GM21825 (cell line): ENCODE measurements around the gene GARNL3.

Experiments used
- ATAC-seq: cut with Tn5 transposase; IDR thresholded peaks from one replicate; pipeline ENCODE4 v1.9.1; 2021; ENCODE audit warnings: mild to moderate bottlenecking, moderate library complexity; ENCODE audit not compliant: unreplicated experiment

GARNL3 gene

DNA sequence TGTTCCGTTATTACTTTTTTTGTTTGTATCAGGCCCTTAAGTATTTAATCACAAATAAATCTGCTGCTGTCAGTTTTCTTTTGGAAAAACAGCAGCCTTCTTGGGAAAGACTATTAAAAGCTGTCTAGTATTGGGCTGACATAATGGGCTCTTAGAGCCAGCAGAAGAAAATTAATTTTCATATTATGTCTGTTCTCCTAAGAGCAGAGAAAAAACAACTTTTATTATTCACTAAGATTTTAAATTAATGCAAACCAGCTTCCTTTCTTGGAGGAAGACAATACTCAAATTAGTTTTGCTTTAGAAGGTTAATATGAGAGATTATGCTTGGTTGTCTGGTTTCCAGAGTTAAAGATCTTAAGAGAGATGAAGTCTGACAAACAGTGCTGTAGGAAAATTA, 30.6 kb upstream of the GARNL3 start:
- ATAC-seq: no peak

DNA sequence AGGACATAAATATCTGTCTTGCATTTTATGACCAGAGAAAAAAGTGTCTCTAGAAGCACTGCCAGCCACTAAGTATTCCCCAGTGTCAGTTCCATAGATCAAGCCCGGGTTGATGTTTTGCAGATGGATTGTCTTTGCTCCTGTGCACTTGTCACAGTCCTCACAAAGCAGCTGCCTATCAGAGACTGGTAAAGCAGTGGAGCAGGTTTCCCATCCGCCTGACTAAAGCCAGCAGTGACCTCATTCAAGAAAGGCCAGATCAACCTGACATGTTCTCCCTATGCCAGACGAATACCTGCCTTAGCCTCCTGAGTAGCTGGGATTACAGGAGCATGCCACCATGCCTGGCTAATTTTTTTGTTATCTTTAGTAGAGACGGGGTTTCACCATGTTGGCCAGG, 26.8 kb upstream of the GARNL3 start:
- no peak for ATAC-seq

DNA sequence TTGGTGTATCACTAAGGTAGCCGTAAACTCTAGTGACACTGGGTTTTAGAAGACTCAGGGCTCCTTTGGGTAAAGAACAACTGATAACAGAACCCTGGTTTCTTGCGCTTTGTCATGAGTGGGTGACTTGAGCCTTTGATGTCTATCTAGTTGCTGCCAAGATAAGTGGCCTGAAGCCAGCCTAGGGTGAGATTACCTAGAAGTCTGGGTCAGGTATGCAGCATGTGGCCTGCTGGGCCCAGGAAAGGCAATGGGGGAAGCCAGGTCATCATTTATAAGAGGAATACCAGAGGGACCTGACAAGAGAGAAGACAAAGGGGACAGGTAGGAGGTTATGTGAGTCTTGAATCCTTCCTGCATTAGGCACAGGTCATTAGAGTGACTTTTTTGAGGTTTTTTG, 23.2 kb upstream of the GARNL3 start:
- ATAC-seq: no peak

DNA sequence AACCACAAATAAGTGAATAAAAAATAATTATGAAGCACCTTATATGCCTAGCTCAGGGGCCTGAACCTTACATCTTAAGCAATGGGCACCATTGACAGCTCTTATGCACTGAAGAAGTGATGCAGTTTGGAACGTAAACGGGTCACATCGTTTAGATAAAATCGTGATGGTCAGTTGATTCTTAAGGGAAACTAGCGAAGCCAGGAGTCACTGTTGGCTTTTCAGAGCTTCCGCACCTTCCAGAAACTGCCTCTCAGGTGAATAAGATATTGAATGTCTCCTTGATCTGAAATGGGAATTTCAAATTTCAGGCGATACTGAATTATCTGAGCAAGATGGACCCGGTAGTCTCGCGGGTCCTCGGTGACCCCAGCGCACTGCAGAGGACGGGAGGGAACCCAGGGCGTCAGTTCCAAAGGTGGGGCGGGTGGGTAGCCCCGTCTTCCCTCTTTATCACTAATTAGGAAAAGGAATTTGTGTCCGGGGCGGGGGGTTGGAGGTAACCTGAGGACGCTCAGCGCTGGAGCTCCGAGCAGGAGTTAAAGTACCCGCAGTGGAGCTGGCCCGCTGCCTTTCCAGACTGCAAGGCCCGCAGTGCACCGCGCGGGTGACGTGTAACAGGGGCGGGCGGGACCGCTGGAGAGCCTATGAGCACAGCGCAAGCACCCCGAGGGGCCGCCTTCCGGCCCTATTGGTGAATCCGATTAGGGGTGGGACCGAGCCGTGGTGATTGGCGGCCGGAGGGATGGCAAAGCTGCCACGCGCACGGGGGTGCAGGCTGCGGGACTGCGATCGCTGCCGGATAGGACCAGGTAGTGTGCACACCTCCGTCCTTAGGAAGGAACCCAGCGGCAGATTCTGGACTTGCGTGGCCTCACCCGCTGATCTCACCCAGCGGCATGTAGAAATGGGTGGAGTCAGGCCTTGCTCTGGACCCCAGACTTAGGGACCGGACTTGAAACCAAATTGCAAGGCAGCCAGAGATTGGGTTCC, 19.7 kb upstream of the GARNL3 start:
- peak; percentile 99 for ATAC-seq

DNA sequence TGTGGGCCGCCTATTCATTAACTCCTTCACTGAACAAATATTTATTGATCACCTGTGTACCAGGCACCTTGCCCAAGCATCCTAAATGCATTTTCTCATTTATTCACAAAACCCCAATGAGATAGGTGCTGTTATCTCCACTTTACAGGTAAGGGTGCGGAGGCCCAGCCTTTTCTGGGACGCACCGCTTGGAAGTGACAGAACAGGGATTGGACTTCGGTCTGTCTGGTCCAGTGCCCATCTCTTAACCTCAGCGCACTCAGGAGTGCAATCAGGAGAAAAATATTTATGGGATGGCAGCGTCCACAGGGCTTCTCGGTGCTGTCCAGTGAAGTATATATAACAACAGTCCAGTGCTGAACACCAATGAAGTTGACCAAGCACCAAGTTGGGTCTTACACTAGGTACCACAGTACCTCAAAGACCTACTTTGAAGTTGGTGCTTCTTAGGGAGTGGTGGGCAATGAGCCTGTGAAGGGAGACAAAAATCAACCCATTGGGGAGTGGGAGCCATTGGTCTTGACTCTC, 18.9 kb upstream of the GARNL3 start:
- no peak for ATAC-seq

DNA sequence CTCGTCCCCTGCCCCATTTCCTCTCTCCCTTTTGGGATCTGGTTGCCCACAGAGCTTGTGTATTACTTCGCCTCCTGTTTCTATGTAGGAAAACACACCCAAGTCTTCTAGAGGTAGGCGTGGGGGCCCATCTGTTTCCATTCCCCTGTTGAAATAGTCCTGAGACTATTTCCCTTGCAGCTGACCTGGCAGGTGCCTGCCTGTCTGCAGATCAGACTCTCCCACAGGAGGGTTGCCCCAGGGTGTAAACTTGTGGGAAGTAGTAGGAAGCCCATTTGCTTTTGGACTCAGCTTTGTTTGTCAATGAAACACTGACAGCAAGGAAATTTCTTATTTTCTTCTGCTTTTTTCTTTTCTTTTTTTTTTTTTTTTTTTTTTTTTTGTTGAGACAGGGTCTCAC, 16.3 kb upstream of the GARNL3 start:
- ATAC-seq: no peak

DNA sequence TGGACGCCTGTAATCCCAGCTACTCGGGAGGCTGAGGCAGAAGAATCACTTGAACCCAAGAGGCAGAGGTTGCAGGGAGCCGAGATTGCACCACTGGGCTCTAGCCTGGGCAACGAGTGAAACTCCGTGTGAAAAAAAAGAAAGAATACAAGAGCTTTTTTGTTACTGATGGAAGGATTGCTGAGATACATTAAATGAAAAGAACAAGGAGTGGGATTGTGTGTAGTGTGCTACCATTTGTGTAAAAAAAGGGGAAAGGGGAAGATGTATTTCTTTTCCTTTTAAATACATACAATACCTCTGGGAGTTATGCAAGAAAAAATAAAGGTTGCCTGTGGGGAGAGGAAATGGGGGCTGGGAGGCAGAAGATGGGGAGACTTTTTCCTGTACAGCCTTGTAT, 14.7 kb upstream of the GARNL3 start:
- ATAC-seq: no peak

DNA sequence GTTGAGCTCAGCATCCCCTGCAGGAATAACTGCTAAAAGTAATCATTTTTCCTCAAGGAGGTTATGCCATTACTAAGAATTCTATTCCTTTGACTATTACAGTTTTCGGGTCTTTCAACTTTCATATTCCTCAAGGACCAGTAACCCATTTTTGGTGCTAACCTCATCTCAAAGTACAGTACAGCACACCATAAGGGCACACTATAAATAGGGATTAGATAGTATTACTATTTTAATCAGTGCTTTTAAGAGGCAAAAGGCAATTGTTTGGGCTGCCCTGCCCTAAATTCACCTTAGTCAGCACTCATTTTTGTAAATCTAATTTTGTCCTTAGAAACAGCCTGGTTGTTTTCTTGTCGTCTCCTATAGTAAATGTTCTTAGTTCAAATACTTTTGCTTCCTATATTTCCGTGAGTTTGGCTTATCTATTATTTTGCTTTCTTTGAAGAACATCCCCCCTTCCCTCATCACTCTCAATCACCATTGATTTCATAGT, 13.6 kb upstream of the GARNL3 start:
- no peak for ATAC-seq

DNA sequence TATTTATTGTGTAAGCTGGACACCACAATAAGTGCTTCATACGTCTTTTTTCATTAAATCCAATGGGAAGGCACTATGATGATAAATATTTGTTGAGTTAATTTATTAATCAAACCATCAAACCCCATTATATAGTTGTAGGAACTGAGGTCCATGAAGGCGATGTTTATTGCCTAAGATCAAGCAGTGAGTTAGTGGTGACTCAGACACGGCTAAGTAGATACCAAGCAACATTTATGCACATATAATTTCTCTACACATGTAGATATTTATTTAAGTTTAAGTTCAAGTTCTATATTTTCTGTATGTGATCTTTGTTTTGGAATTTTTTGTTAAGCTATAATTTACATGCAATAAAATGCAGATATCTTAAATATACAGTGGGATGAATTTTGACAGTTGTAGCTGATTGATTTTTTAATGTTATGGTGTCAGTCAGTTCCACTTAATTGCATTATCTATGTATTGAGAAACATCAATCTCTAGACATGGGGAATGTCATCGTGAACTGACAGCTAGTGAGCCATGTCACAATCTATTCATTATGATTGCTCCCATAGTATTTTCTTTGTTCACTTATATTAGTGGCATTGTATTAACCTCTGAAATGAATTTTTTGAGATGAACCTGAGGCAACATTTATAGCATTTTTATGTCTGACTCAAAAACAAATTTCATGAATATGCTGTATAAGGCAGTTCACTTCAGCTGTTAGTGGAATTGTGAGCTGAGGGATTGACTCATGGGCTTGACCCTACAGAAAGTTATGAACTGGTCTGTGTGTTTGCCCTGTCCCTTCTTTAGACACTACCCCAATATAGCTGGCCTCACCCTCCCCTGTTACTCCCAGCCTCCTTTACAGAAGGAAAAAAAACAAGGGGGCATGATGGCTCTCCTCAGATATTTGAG, 11.9 kb upstream of the GARNL3 start:
- ATAC-seq: no peak

DNA sequence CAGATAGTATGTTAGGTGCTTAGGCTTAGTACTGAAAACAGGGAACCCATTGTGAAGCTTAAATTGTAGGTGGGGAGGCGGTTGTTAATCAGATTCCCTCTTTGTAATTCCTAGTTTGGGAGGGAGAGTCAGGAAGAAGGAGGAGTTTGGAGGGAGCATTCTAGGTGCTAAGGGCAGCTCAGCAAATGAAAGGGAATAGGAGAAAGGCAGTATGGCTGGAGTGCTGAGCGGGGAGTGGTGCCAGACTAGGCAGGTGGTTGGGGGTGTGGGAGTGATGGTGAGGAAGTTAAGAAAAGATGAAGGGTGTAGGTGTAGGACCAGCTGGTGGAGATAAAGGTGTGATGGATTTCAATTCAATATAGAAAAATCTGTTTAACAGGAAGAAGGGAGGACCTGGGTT, 11.1 kb upstream of the GARNL3 start:
- ATAC-seq: no peak

DNA sequence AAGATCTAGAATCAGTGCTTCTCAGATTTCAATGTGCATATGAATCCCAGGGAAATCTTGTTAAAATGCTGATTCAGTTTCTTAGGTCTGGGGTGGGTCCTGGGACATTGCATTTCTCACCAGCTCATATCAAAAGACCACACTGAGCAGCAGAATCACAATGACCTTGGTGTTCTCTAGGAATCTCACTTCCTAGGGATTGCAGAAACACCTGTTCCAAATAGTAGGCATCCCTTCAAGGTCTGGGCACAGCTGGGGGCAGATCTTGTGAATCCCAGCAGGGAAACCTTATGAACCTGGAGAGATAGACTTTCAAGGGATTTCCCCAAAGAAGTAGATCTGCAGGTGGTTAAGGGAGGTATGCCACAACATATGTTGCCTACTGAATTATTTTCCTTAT, 8.9 kb upstream of the GARNL3 start:
- no peak for ATAC-seq

DNA sequence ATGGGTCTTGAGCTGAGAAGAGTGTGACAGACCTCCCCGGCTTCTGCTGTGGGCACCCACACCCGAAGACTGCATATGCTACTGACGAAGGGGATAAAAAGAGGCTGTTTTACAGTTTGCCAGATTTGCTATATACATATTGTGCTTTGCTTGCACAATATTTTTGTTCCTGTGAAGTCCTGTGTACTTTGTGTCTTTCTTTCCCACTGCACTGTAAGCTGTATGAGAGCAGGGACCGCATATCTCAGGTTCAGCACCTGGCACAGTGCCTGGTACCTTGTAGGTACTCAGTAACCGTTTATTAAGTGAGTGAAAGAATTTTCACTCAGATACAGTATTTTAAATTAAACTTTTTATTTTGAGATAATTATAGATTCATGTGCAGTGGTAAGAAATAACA, 8.2 kb upstream of the GARNL3 start:
- ATAC-seq: no peak

DNA sequence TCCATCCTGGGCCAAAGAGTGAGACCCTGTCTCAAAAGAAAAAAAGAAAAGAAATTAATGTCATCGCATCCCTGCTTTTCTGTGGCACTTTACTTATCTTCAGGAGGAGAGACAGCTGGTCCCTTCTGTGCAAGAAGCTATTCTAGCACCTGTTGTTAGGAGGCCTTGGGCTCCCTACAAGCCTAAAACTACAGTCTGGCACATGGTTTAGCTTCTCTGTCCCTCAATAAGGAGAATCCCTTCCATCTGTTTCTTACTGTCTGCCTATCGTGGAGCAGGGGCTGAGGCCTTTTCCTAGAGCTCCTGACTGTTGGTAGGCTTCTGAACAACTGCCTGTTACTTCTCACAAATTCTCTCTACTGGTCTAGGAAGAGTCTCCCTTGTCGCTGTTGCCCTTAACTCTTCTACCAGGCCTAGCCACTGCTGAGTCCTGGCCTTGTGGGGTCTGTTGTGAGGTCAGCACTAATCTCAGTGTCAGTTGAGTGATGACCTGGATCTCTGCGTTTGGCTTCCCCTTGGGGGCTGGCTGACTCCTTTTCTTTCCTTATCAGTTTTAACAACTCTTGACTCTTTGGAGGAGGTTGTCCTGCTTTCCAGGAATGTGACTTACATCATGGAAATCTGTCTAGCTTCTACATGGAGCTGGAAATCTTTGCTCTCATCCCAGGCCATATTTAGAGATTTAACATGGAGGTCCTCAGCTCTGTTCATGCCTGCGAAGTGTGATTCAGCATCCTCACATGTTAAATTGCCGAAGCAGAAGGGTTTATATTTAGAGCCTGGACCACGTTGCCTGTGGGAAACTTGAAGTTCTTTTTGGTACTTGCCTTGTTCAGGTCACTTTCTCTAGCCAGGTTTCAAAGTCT, 5.7 kb upstream of the GARNL3 start:
- ATAC-seq: no peak

DNA sequence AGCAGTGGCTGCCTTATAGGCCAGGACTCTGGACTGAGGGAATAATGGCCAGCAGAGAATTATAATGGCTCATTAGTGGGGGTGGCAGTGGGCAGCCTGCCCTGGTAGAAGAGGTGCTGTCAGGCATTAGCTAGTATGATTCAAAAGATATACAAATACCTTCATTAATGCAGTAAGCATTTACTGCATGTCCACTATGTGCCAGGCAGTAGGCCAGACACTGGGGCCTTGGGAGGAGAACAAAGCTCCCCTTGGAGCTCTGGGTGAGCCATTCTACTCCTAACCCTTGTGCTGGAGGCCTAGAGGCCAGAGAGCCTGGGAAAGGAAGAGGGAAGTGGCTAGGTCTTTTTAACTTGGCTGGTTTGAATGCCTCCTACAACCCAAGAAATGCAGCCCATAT, 2.0 kb upstream of the GARNL3 start:
- no peak for ATAC-seq

DNA sequence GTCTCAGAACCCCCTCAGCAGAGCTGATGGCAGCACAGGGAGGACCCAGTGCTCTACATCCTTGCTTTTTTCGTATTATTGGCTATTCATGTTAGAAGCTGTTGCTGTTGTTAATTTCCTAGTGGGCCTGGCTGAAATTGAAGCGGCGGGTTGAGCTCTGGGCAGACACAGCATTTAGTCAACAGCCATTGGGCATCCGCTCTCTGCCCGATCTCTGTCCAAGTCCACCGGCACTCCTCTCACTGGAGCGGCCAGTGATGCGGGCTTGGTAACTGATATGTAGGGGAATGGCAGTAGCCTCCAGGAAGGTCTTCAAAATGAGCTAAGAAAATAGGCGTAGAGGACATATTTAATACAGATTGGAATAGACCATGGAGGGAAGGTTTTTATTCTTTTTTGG, 1.3 kb upstream of the GARNL3 start:
- no peak for ATAC-seq

DNA sequence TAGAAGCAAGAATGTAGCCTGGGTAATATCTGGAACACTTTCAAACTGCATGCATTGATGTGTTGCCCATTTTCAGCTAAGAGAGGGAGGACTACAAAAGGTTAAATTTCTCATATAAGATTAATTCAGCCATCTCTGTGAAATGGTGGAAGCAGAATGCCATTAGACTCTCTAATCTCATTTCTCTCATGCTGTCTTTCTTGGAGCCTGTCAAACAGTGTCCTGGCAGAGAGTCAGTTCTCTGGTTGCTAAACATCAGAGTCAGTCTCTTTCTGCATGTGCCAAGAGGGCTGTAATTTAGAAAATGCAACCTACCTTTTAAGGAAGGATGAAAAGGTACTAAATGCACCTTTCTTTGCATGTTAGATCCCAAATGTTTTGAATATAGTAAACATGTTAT, 910 bp upstream of the GARNL3 start:
- no peak for ATAC-seq

DNA sequence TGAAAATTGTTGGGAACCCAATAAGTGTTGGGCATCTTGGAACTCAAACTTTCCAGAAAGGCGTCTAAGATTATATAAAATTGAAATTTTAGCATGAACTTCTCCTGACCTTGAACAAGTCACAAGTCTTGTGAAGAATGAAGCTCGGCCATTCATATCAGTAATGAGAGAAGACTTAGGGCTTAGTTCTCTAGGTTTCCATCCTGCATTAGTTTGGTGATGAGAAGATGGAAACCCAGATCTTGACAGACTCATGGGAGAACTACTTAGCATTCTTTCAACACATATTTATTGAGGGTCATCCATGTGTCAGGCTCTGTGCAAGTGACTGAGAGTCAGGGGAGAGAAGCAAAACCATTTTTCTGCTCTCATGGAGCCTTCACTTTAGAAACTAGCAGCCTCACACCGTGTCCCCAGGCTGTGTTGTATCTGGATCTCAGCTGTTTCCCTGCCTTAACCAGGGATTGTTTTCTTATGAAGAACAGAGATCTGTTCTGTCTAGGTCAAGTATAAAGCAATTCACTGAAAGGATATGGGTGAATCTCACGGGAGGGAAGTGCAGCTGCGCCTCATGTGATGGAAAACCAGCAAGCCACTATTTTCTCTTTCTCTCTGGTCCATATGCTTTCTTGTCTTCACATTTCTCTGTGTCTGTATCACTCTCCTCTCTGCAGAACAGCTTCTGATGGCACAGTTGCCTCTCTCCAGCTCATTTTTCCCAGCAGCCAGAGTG, 3.4 kb downstream of the GARNL3 start:
- no peak for ATAC-seq

DNA sequence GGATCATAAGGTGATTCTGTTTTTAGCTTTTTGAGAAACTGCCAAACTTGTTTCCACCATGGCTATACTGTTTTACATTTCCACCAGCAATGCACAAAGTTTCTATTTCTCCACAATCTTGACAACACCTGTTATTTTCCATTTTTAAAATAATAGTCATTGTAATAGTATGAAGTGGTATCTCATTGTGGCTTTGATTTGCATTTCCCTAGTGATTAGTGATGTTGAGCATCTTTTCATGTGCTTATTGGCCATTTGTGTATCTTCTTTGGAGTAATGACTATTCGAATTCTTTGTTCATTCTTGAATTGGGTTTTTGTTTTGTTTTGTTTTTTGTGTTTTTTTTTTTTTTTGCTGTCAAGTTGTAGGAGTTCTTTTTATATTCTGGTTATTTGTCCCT, 4.9 kb downstream of the GARNL3 start:
- ATAC-seq: no peak

DNA sequence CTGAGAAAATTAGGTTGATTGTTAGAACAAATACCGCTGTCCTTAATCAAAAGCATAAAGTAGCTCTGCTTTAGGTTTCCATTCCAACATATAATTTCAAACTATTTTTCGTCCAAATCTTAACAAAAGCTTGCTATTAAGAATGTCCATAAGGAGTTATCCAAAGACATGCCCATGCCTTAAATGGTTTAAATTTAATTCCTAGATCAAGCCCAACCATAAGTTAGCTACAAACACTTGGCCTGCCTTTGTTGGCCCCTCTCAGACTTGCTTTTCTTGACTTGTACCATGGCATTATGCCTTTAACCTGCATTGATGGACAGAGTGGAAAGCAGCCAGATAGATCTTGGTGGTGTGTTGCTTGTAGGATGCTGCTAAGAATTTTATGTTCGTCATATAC, 8.8 kb downstream of the GARNL3 start:
- ATAC-seq: no peak

DNA sequence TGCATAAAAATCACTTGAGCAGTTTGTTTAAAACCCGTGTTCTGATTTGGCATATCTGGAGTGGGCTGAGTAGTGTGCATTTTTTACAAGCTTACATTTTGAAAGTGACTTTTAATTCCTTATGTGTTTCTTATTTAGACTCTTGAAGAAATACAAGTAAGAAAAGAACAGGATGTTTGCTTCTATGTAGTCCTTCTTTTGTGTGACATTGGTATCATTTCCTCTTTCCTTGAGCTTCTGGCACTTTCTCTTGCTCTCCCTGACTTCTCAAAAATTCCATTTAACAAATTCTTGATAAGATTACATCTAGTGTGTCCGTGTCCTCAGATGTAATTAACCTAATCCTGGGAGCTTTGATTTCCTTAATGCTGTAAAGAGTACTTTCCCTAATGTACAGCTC, 12.5 kb downstream of the GARNL3 start:
- ATAC-seq: no peak
